Measurements from ENCODE around the gene IRS2.

- TF ChIP-seq CTCF (IDR thresholded peaks at IDR 0.05; ENCODE audit: low read depth, low read length, missing input control) (no peak), FOXA2 (IDR thresholded peaks at IDR 0.05) (no peak), RAD21 (IDR thresholded peaks at IDR 0.05) (no peak), JUND (IDR thresholded peaks at IDR 0.05) (no peak), MAX (IDR thresholded peaks at IDR 0.05) (no peak)
These were observed 17.1 kb downstream of the IRS2 start for GRCh38 chr13:109769275-109769674.
